ENCODE data around the gene FUT6. TPM values are rescaled to one million over a fixed set of nuclear protein-coding genes. Genes with fewer than 3 reads are reported as not detected.
A peak's percentile ranks its signal among the peaks of the same experiment; 100 is the strongest.

Gene FUT6
- total RNA-seq, 2 experiments from 2014 or later, result not detected

DNA sequence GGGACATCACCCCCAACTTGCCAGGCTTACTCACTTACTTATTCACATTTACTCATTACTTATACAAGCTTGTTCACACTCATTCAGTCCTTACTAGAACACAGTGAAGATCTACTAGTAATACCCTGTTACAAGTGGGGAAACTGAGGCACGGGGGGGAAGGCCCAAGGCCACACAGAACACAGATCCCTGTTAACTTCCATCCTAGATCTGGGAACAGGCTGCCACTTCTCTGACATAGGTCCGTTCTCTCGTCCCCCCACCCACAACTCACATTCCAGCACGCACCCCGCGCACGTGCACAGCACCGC is 36.1 kb downstream of the FUT6 start:
- ChIA-PET CTCF (interaction anchor here (0.9 to 2.4 kb wide), 57 partner anchors 9 to 322 kb away, joined by 3 to 57 read pairs (median 5); partner anchors contain the start of genes CATSPERD, DUS3L, FUT6 and LONP1), POLR2A (interaction anchor here (1.1 to 5.3 kb wide), 5 partner anchors 9 to 468 kb away, joined by 3 to 31 read pairs (median 3); partner anchors contain the start of gene DUS3L)
- peaks cover 22% of the 10 kb centered on the region for H3K4me1 Mint-ChIP-seq (ENCODE audit: low read depth)
- H3K4me3 Mint-ChIP-seq, result peak overlapping the region; percentile 51
- H3K27ac Mint-ChIP-seq, result no peak overlapping the region
- intact Hi-C loops (cut with micrococcal nuclease), result loop anchor here (10.0 kb wide), 1 partner anchor 101 kb away; the partner anchor contains the start of genes NDUFA11 and VMAC
- TF ChIP-seq CTCF (IDR thresholded peaks at IDR 0.05), result no peak
- peaks cover 28% of the 10 kb centered on the region for H3K27me3 Mint-ChIP-seq
- H3K9me3 Mint-ChIP-seq, result no peaks in the 10 kb centered on the region
- no peak for ATAC-seq
- no peak for DNase-seq
- no peaks in the 10 kb centered on the region for H3K36me3 Mint-ChIP-seq (ENCODE audit: low read depth)

GRCh38 chr19:5801796-5802619 is 37.5 kb downstream of the FUT6 start:
- no peak for TF ChIP-seq CTCF (IDR thresholded peaks at IDR 0.05)
- Mint-ChIP-seq H3K27me3 (peaks cover 29% of the 10 kb centered on the region), H3K27ac (no peak overlapping the region), H3K9me3 (no peaks in the 10 kb centered on the region), H3K36me3 (ENCODE audit: low read depth) (no peaks in the 10 kb centered on the region), H3K4me3 (no peak overlapping the region), H3K4me1 (ENCODE audit: low read depth) (peaks cover 22% of the 10 kb centered on the region)
- ATAC-seq (no peak), DNase-seq (peak; percentile 64)
- intact Hi-C loops (cut with micrococcal nuclease), result loop anchor here (10.0 kb wide), 1 partner anchor 103 kb away; the partner anchor contains the start of genes NDUFA11 and VMAC
- POLR2A ChIA-PET, result interaction anchor here (1.3 to 5.3 kb wide), 2 partner anchors 12 to 26 kb away, joined by 6 to 31 read pairs; partner anchors contain the start of gene DUS3L
- CTCF ChIA-PET, result interaction anchor here (1.2 to 1.8 kb wide), 2 partner anchors 9 to 101 kb away, joined by 3 to 4 read pairs; partner anchors contain the start of gene NDUFA11

DNA sequence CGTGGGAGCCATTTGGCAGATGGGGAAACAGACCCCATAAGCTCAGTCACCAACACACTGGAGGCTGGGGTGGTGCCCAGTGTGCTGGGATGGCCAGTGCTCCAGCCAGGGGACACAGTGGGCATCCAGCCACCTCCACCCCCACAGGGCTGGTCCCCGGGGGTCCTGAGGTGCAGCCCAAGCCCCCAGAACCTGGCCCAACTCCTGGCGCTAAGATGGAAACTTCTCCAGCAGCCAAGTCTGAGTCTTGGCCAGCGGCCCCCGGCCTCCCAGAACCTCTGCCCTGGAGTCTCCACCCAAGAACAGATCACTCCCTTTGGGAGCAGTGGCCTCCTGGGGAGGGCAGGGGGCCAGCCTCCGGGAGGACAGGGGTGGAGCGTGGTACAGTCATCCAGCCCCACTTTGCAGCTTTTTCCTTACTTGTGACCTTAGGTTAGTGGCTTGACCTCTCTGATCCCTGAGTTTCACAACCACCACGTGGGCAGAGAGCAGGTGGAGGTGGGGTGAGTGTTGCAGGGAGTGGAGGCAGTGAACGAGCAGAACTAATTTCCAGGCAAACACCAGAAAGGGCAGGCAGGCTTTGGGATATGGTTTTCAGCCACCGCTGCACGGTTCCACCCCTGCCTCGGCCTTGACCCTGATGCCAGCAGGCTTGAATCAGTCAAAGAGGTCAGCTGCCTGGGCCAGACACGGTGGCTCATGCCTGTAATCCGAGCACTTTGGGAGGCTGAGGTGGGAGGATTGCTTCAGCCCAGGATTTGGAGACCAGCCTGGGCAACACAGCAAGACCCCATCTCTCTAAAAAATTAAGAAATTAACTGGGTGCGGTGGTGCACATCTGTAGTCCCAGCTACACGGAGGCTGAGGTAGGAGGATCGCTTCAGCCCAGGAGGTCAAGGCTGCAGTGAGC is 38.9 kb downstream of the FUT6 start:
- intact Hi-C loops (cut with micrococcal nuclease), result loop anchor here (10.0 kb wide), 1 partner anchor 104 kb away; the partner anchor contains the start of genes NDUFA11 and VMAC
- ChIA-PET POLR2A (interaction anchor here (1.0 to 5.3 kb wide), 3 partner anchors 10 to 28 kb away, joined by 3 to 31 read pairs (median 6); partner anchors contain the start of gene DUS3L), CTCF (interaction anchor here (1.1 to 1.8 kb wide), 2 partner anchors 7 to 222 kb away, joined by 4 to 5 read pairs; no protein-coding TSS in a partner anchor)
- H3K4me1 Mint-ChIP-seq (ENCODE audit: low read depth), result peaks cover 22% of the 10 kb centered on the region
- H3K9me3 Mint-ChIP-seq, result no peaks in the 10 kb centered on the region
- ATAC-seq, result no peak
- TF ChIP-seq CTCF (IDR thresholded peaks at IDR 0.05), result no peak
- H3K4me3 Mint-ChIP-seq, result no peak overlapping the region
- DNase-seq, result no peak
- H3K27me3 Mint-ChIP-seq, result peaks cover 27% of the 10 kb centered on the region
- no peak overlapping the region for H3K27ac Mint-ChIP-seq
- H3K36me3 Mint-ChIP-seq (ENCODE audit: low read depth), result no peaks in the 10 kb centered on the region

- no peak for ATAC-seq
- POLR2A ChIA-PET, result interaction anchor here (1.0 to 5.3 kb wide), 2 partner anchors 9 to 15 kb away, joined by 3 to 31 read pairs; partner anchors contain the start of gene DUS3L
- H3K27me3 Mint-ChIP-seq, result peaks cover 25% of the 10 kb centered on the region
These were observed 40.0 kb downstream of the FUT6 start for GRCh38 chr19:5799247-5800241.

More at GRCh38 chr19:5799247-5800241, 40.0 kb downstream of the FUT6 start:
- DNase-seq, result no peak
- Mint-ChIP-seq H3K36me3 (ENCODE audit: low read depth) (no peaks in the 10 kb centered on the region), H3K4me3 (no peak overlapping the region), H3K9me3 (no peaks in the 10 kb centered on the region), H3K4me1 (ENCODE audit: low read depth) (peaks cover 21% of the 10 kb centered on the region), H3K27ac (no peak overlapping the region)
- TF ChIP-seq CTCF (IDR thresholded peaks at IDR 0.05), result no peak
- intact Hi-C loops (cut with micrococcal nuclease), result loop anchor here (10.0 kb wide), 2 partner anchors 105 kb away; partner anchors contain the start of genes NDUFA11, RPL36 and VMAC
- CTCF ChIA-PET, result interaction anchor here (1.1 kb wide), 1 partner anchor 223 kb away, joined by 5 read pairs; no protein-coding TSS in a partner anchor
